Astrocyte (in vitro differentiated cells and primary cell): Measurements from ENCODE around the gene TESK2. TPM values are rescaled to one million over a fixed set of nuclear protein-coding genes. Genes with fewer than 3 reads are reported as not detected.

Experiments
- DNase-seq: peaks from one replicate; pipeline ENCODE4 v3.0.0-alpha.2; 2010; ENCODE audit warnings: low read depth
- FAIRE-seq: peaks from 2 replicates; lab custom pipeline; 2011; peaks lifted over from hg19 to GRCh38; lab: Jason Lieb, UNC
- H2AFZ ChIP-seq: 2 replicates; pipeline ENCODE4 v1.6.0; 2012; ENCODE audit warnings: low read depth, low read length, inconsistent platforms
- H3K27ac ChIP-seq: 2 replicates; pipeline ENCODE4 v1.5.1; 2011; ENCODE audit warnings: low read depth, low read length, inconsistent platforms
- H3K27me3 ChIP-seq: 2 replicates; pipeline ENCODE4 v1.6.0; 2011; ENCODE audit warnings: low read length, inconsistent platforms; ENCODE audit not compliant: insufficient read depth
- H3K36me3 ChIP-seq: 2 replicates; pipeline ENCODE4 v1.5.1; 2011; ENCODE audit warnings: low read length, inconsistent platforms; ENCODE audit not compliant: insufficient read depth
- H3K4me1 ChIP-seq: 2 replicates; pipeline ENCODE4 v1.5.1; 2011; ENCODE audit warnings: low read length, inconsistent platforms; ENCODE audit not compliant: insufficient read depth
- H3K4me2 ChIP-seq: 2 replicates; pipeline ENCODE4 v1.6.0; 2012; ENCODE audit warnings: low read length, inconsistent platforms
- H3K4me3 ChIP-seq: 2 replicates; pipeline ENCODE4 v1.5.1; 2011; ENCODE audit warnings: low read depth, mild to moderate bottlenecking, low read length, inconsistent platforms; ENCODE audit not compliant: insufficient read depth
- H3K79me2 ChIP-seq: 2 replicates; pipeline ENCODE4 v1.6.0; 2012; ENCODE audit warnings: mild to moderate bottlenecking, low read length, inconsistent platforms; ENCODE audit not compliant: insufficient read depth
- H3K9ac ChIP-seq: 2 replicates; pipeline ENCODE4 v1.6.0; 2012; ENCODE audit warnings: mild to moderate bottlenecking, low read length, inconsistent platforms
- H3K9me3 ChIP-seq: 2 replicates; pipeline ENCODE4 v1.5.1; 2012; ENCODE audit warnings: low read depth, mild to moderate bottlenecking, low read length, inconsistent platforms; ENCODE audit not compliant: insufficient read depth
- H4K20me1 ChIP-seq: 2 replicates; pipeline ENCODE4 v1.6.0; 2012; ENCODE audit warnings: low read length, inconsistent platforms; ENCODE audit not compliant: insufficient read depth
- H3K27ac Mint-ChIP-seq: one replicate; pipeline ENCODE4 v1.8.0; 2021; ENCODE audit warnings: mild to moderate bottlenecking, mixed read lengths; ENCODE audit not compliant: unreplicated experiment
- H3K27me3 Mint-ChIP-seq: one replicate; pipeline ENCODE4 v1.8.0; 2021; ENCODE audit warnings: low read depth, mixed read lengths; ENCODE audit not compliant: unreplicated experiment
- H3K36me3 Mint-ChIP-seq: one replicate; pipeline ENCODE4 v1.8.0; 2021; ENCODE audit warnings: low read depth, mixed read lengths; ENCODE audit not compliant: unreplicated experiment
- H3K4me1 Mint-ChIP-seq: one replicate; pipeline ENCODE4 v1.8.0; 2021; ENCODE audit warnings: low read depth, mixed read lengths; ENCODE audit not compliant: unreplicated experiment
- H3K4me3 Mint-ChIP-seq: one replicate; pipeline ENCODE4 v1.8.0; 2021; ENCODE audit warnings: mild to moderate bottlenecking, moderate library complexity, mixed read lengths; ENCODE audit not compliant: unreplicated experiment
- H3K9me3 Mint-ChIP-seq: one replicate; pipeline ENCODE4 v1.8.0; 2021; ENCODE audit warnings: mild to moderate bottlenecking, mixed read lengths; ENCODE audit not compliant: unreplicated experiment
- EZH2 ChIP-seq: IDR thresholded peaks from 2 replicates; pipeline ENCODE4 v1.6.1; 2012; ENCODE audit warnings: mild to moderate bottlenecking, low read length, inconsistent platforms; ENCODE audit not compliant: insufficient read depth
- total RNA-seq: library from RNA; stranded (reverse); gene quantifications from 2 replicates; pipeline ENCODE4 v1.2.1, GENCODE V29; 2021
- TF ChIP-seq, protein P1 (sequence below): IDR thresholded peaks from 2 replicates; pipeline ENCODE4 v1.5.1; 2011; ENCODE audit warnings: low read depth, mild to moderate bottlenecking, inconsistent platforms, low read length, moderate library complexity; ENCODE audit not compliant: insufficient read depth

Gene TESK2
- total RNA-seq, 1 donor from 2014 or later: 1.7 TPM

DNA sequence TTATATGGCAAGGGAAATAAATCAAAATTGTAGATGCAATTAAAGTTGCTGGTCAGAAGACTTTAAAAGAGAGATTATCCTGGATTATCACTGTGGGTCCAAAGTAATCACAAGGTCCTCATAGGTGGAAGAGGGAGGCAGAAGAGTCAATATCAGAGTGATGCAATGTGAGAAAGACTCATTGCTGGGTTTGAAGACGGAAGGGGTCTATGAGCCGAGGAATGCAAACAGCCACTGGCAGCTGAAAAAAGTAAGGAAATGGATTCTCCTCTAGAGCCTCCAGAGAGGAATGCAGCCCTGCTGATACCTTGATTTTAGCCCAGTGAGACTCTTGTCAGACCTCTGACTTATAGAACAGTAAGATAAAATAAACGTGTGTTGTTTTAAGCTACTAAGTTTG is 90.9 kb downstream of the TESK2 start:
- TF ChIP-seq EZH2: no peak
- TF ChIP-seq, protein P1, sequence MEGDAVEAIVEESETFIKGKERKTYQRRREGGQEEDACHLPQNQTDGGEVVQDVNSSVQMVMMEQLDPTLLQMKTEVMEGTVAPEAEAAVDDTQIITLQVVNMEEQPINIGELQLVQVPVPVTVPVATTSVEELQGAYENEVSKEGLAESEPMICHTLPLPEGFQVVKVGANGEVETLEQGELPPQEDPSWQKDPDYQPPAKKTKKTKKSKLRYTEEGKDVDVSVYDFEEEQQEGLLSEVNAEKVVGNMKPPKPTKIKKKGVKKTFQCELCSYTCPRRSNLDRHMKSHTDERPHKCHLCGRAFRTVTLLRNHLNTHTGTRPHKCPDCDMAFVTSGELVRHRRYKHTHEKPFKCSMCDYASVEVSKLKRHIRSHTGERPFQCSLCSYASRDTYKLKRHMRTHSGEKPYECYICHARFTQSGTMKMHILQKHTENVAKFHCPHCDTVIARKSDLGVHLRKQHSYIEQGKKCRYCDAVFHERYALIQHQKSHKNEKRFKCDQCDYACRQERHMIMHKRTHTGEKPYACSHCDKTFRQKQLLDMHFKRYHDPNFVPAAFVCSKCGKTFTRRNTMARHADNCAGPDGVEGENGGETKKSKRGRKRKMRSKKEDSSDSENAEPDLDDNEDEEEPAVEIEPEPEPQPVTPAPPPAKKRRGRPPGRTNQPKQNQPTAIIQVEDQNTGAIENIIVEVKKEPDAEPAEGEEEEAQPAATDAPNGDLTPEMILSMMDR: no peak
- Histone ChIP-seq H3K36me3 (no peaks in the 10 kb centered on the region), H3K27me3 (no peaks in the 10 kb centered on the region), H3K4me3 (no peak overlapping the region), H3K9ac (no peak overlapping the region), H3K27ac (no peak overlapping the region), H3K79me2 (no peaks in the 10 kb centered on the region), H4K20me1 (no peaks in the 10 kb centered on the region), H2AFZ (no peak overlapping the region), H3K4me2 (no peak overlapping the region), H3K9me3 (no peaks in the 10 kb centered on the region), H3K4me1 (no peaks in the 10 kb centered on the region)
- DNase-seq: no peak
- Mint-ChIP-seq H3K4me3 (no peak overlapping the region), H3K9me3 (no peaks in the 10 kb centered on the region), H3K27me3 (no peaks in the 10 kb centered on the region), H3K27ac (peak overlapping the region; percentile 21), H3K36me3 (no peaks in the 10 kb centered on the region), H3K4me1 (peaks cover 4% of the 10 kb centered on the region)
- no peak for FAIRE-seq

DNA sequence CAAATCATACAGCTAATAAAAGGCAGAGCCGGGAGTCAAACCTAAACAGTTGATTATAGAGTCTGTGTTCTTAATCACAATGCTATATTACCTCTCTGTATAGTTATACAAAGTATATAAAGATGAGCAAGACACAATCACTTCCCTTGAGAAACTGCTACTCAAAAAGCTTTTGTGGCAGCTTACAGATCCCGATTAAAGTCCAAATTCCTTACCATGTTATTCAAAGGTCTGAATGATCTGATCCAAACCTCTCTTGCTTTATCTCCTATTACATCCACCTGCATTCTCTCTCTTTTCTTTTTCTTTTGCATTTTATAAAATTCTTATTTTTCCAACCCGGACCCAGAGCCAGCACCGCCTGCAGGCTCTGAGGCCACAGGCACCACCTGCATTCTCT is 93.7 kb downstream of the TESK2 start:
- no peaks in the 10 kb centered on the region for H3K36me3 Mint-ChIP-seq
- H3K27me3 Mint-ChIP-seq: no peaks in the 10 kb centered on the region
- Histone ChIP-seq H3K4me3 (no peak overlapping the region), H4K20me1 (no peaks in the 10 kb centered on the region), H3K79me2 (no peaks in the 10 kb centered on the region), H3K9ac (no peak overlapping the region), H2AFZ (no peak overlapping the region), H3K9me3 (no peaks in the 10 kb centered on the region), H3K4me1 (peaks cover 3% of the 10 kb centered on the region), H3K27me3 (no peaks in the 10 kb centered on the region), H3K4me2 (no peak overlapping the region), H3K36me3 (no peaks in the 10 kb centered on the region), H3K27ac (no peak overlapping the region)
- DNase-seq (no peak), FAIRE-seq (no peak)
- H3K4me3 Mint-ChIP-seq: no peak overlapping the region
- no peak overlapping the region for H3K27ac Mint-ChIP-seq
- H3K9me3 Mint-ChIP-seq: no peaks in the 10 kb centered on the region
- TF ChIP-seq, protein P1: no peak
- no peak for TF ChIP-seq EZH2
- peaks cover 4% of the 10 kb centered on the region for H3K4me1 Mint-ChIP-seq

DNA sequence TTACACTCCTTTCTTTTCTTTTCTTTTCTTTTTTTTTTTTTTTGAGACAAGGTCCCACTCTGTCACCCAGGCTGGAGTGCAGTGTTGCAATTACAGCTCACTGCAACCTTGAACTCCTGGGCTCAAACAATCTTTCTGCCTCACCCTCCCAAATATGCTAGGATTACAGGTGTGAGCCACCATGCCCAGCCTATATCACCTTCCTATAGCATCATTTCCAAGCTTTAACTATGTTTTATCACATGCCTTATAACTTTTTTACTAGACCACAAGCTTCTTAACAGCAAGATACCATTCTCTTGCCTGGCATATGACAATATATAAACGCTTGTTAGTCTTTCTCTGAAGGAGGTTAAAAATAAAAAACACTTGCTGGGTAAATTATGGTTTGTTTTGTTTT is 95.4 kb downstream of the TESK2 start:
- Histone ChIP-seq H4K20me1 (no peaks in the 10 kb centered on the region), H3K4me2 (no peak overlapping the region), H2AFZ (no peak overlapping the region), H3K4me3 (no peak overlapping the region), H3K4me1 (peaks cover 3% of the 10 kb centered on the region), H3K79me2 (no peaks in the 10 kb centered on the region), H3K27ac (no peak overlapping the region), H3K9ac (no peak overlapping the region), H3K27me3 (no peaks in the 10 kb centered on the region), H3K36me3 (no peaks in the 10 kb centered on the region), H3K9me3 (no peaks in the 10 kb centered on the region)
- H3K4me1 Mint-ChIP-seq: peaks cover 4% of the 10 kb centered on the region
- DNase-seq (no peak), FAIRE-seq (no peak)
- TF ChIP-seq, protein P1: no peak
- no peak for TF ChIP-seq EZH2
- no peak overlapping the region for H3K27ac Mint-ChIP-seq
- no peaks in the 10 kb centered on the region for H3K27me3 Mint-ChIP-seq
- no peaks in the 10 kb centered on the region for H3K36me3 Mint-ChIP-seq
- H3K4me3 Mint-ChIP-seq: no peak overlapping the region
- no peaks in the 10 kb centered on the region for H3K9me3 Mint-ChIP-seq
